Occipital lobe (tissue), 2 donors: ENCODE data around the gene FHOD3. TPM values are rescaled to one million over a fixed set of nuclear protein-coding genes. Genes with fewer than 3 reads are reported as not detected.

Experiments
- DNase-seq: peaks from one replicate; lab custom pipeline; 2025; lab: John Stamatoyannopoulos, UW
- total RNA-seq: library from RNA; depleted of rRNA; stranded (reverse); fragments of >200 nt; gene quantifications from one replicate; pipeline ENCODE4 v1.2.3, GENCODE V29; 2014

Gene FHOD3
- total RNA-seq: 51.2 TPM

- peak; percentile 66 for DNase-seq
Measured at GRCh38 chr18:36297417-36298125, at the start of gene FHOD3. TSS of gene FHOD3 (plus strand) at chr18:36297713. CDS start at chr18:36297836, 123 bp downstream.

- no peak for DNase-seq
Measured at GRCh38 chr18:36249392-36249791, 48.1 kb upstream of the FHOD3 start.

GRCh38 chr18:36250827-36251226 lies 46.7 kb upstream of the FHOD3 start:
- DNase-seq: no peak

- no peak for DNase-seq
Measured at GRCh38 chr18:36255072-36255698, 42.3 kb upstream of the FHOD3 start.

GRCh38 chr18:36256094-36256493 lies 41.4 kb upstream of the FHOD3 start:
- DNase-seq: no peak

GRCh38 chr18:36262971-36263370 lies 34.5 kb upstream of the FHOD3 start:
- no peak for DNase-seq

- no peak for DNase-seq
Measured at GRCh38 chr18:36264283-36264682, 33.2 kb upstream of the FHOD3 start.

GRCh38 chr18:36265015-36265414 lies 32.5 kb upstream of the FHOD3 start:
- no peak for DNase-seq

GRCh38 chr18:36269157-36269556 lies 28.4 kb upstream of the FHOD3 start:
- no peak for DNase-seq

GRCh38 chr18:36271153-36271552 lies 26.4 kb upstream of the FHOD3 start:
- no peak for DNase-seq

GRCh38 chr18:36273347-36273746 lies 24.2 kb upstream of the FHOD3 start:
- DNase-seq: no peak

GRCh38 chr18:36274083-36274715 lies 23.3 kb upstream of the FHOD3 start:
- no peak for DNase-seq

- DNase-seq: no peak
Measured at GRCh38 chr18:36275561-36275960, 22.0 kb upstream of the FHOD3 start.

GRCh38 chr18:36279001-36279400 lies 18.5 kb upstream of the FHOD3 start:
- no peak for DNase-seq

- no peak for DNase-seq
Measured at GRCh38 chr18:36281936-36282335, 15.6 kb upstream of the FHOD3 start.

- DNase-seq: no peak
Measured at GRCh38 chr18:36283448-36283847, 14.1 kb upstream of the FHOD3 start.

GRCh38 chr18:36284268-36284667 lies 13.2 kb upstream of the FHOD3 start:
- DNase-seq: no peak

GRCh38 chr18:36284671-36285295 lies 12.7 kb upstream of the FHOD3 start:
- DNase-seq: no peak

GRCh38 chr18:36287653-36288052 lies 9.9 kb upstream of the FHOD3 start:
- DNase-seq: no peak

GRCh38 chr18:36288689-36289088 lies 8.8 kb upstream of the FHOD3 start:
- DNase-seq: no peak

- no peak for DNase-seq
Measured at GRCh38 chr18:36294031-36294430, 3.5 kb upstream of the FHOD3 start.

- DNase-seq: no peak
Measured at GRCh38 chr18:36295214-36295613, 2.3 kb upstream of the FHOD3 start.
